Measurements from ENCODE around the gene PTGER1. TPM values are rescaled to one million over a fixed set of nuclear protein-coding genes. Genes with fewer than 3 reads are reported as not detected.
"Not testable (repeated sequence)": the region's sequence is repeated elsewhere in the genome, so short reads cannot be mapped to it uniquely, and the experiment has no call there.

Gene PTGER1
- total and polyA plus RNA-seq, 2 donors (not counting 1 experiment from before 2014, with no cell fraction given) = 0.27 TPM; not detected in 1

DNA sequence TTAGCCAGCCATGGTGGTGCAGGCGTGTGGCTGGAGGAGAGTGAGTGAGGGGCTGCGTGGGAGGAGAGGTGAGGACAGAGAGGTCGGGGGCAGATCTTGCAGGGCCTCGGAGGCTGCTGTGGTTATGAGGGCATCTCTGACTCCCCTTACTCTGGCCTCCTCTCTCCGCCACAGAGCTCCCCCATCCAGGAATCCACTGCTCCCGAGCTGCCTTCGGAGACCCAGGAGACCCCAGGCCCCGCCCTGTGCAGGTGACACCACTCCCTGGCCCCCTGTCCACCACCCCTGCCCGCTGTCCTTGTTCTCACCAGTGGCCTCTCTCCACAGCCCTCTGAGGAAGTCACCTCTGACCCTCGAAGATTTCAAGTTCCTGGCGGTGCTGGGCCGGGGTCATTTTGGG, 7.8 kb downstream of the PTGER1 start:
- Histone ChIP-seq H2AFZ (ENCODE audit: insufficient read depth, low read depth, low read length, poor library complexity, severe bottlenecking) (no peak overlapping the region), H3K4me2 (replicated peaks; ENCODE audit: low read depth, low read length, poor library complexity, severe bottlenecking) (no peak overlapping the region), H3K27ac (ENCODE audit: low read length in 2 of 2) (no peak overlapping the region), H3K79me2 (ENCODE audit: control insufficient read depth, insufficient read depth, low read length) (no peaks in the 10 kb centered on the region), H3K9me3 (ENCODE audit: control extremely low read depth in 1 of 3, control insufficient read depth in 2 of 3, insufficient read depth in 1 of 3, low read length in 2 of 3) (no peaks in the 10 kb centered on the region), H3K4me1 (ENCODE audit: control insufficient read depth in 2 of 2, insufficient read depth in 2 of 2, low read length in 2 of 2) (peaks cover 6% of the 10 kb centered on the region in 2 donors), H3K36me3 (replicated peaks in 1 of 2; ENCODE audit: control extremely low read depth in 1 of 2, control insufficient read depth in 1 of 2, extremely low read depth in 1 of 2, insufficient read depth in 2 of 2, low read length in 1 of 2) (peaks cover 2 to 62% of the 10 kb centered on the region in 2 experiments), H3K27me3 (replicated peaks in 1 of 4; ENCODE audit: control extremely low read depth in 1 of 4, control insufficient read depth in 3 of 4, insufficient read depth in 4 of 4, low read length in 3 of 4) (peaks cover 0 to 2% (median 1%) of the 10 kb centered on the region in 4 experiments), H3K9ac (ENCODE audit: low read length) (no peak overlapping the region), H3K4me3 (ENCODE audit: control extremely low read depth in 1 of 5, extremely low read depth in 1 of 5, insufficient read depth in 1 of 5, low read depth in 2 of 5, low read length in 4 of 5) (no peak overlapping the region), H4K20me1 (ENCODE audit: control insufficient read depth, insufficient read depth, low read length, poor library complexity, severe bottlenecking) (peaks cover 8% of the 10 kb centered on the region)
- ChIA-PET POLR2A (no interaction called here), CTCF (interaction anchor here (1.0 to 1.8 kb wide), 4 partner anchors 9 to 119 kb away, joined by 3 to 6 read pairs (median 4); no protein-coding TSS in a partner anchor)
- ATAC-seq (ENCODE audit: low read depth) = no peak
- no peak overlapping the region for H3K4me3 Mint-ChIP-seq
- no peaks in the 10 kb centered on the region for H3K27me3 Mint-ChIP-seq
- DNase-seq = no peak
- no peaks in the 10 kb centered on the region for H3K9me3 Mint-ChIP-seq (ENCODE audit: insufficient read depth)
- intact Hi-C loops (cut with micrococcal nuclease) = no loop called here
- H3K27ac Mint-ChIP-seq = no peak overlapping the region
- H3K4me1 Mint-ChIP-seq = peaks cover 4% of the 10 kb centered on the region
- TF ChIP-seq, protein P1, sequence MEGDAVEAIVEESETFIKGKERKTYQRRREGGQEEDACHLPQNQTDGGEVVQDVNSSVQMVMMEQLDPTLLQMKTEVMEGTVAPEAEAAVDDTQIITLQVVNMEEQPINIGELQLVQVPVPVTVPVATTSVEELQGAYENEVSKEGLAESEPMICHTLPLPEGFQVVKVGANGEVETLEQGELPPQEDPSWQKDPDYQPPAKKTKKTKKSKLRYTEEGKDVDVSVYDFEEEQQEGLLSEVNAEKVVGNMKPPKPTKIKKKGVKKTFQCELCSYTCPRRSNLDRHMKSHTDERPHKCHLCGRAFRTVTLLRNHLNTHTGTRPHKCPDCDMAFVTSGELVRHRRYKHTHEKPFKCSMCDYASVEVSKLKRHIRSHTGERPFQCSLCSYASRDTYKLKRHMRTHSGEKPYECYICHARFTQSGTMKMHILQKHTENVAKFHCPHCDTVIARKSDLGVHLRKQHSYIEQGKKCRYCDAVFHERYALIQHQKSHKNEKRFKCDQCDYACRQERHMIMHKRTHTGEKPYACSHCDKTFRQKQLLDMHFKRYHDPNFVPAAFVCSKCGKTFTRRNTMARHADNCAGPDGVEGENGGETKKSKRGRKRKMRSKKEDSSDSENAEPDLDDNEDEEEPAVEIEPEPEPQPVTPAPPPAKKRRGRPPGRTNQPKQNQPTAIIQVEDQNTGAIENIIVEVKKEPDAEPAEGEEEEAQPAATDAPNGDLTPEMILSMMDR (IDR thresholded peaks at IDR 0.05) = no peak
- TF ChIP-seq EZH2 (IDR thresholded peaks at IDR 0.05; ENCODE audit: borderline replicate concordance, insufficient read depth, low read depth, low read length, poor library complexity, severe bottlenecking) = no peak
- WGBS (ENCODE audit: insufficient coverage) = 100% methylated on average over 6 of the region's 12 CpGs

DNA sequence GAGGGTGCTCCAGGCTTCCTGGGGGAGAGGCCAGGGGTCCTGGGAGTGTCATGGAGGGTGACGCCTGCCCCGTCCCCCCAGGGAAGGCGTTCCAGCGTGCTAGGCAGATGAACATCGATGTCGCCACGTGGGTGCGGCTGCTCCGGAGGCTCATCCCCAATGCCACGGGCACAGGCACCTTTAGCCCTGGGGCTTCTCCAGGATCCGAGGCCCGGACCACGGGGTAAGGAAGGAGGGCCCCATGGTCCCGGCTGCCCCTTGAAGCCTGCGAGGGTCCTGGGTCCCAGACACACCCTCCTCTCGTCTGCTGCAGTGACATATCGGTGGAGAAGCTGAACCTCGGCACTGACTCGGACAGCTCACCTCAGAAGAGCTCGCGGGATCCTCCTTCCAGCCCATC, 11.4 kb downstream of the PTGER1 start:
- no peaks in the 10 kb centered on the region for H3K27me3 ChIP-seq (replicated peaks in 1 of 4; ENCODE audit: control extremely low read depth in 1 of 4, control insufficient read depth in 3 of 4, insufficient read depth in 4 of 4, low read length in 3 of 4)
- H3K27ac Mint-ChIP-seq = no peak overlapping the region
- DNase-seq = no peak
- no peaks in the 10 kb centered on the region for H3K4me1 ChIP-seq (ENCODE audit: control insufficient read depth in 2 of 2, insufficient read depth in 2 of 2, low read length in 2 of 2)
- no peak overlapping the region for H3K4me2 ChIP-seq (replicated peaks; ENCODE audit: low read depth, low read length, poor library complexity, severe bottlenecking)
- no peak overlapping the region for H2AFZ ChIP-seq (ENCODE audit: insufficient read depth, low read depth, low read length, poor library complexity, severe bottlenecking)
- no peak overlapping the region for H3K9ac ChIP-seq (ENCODE audit: low read length)
- no peaks in the 10 kb centered on the region for H3K9me3 ChIP-seq (ENCODE audit: control extremely low read depth in 1 of 3, control insufficient read depth in 2 of 3, insufficient read depth in 1 of 3, low read length in 2 of 3)
- over 99% methylated on average over 21 of the region's 21 CpGs for WGBS (ENCODE audit: insufficient coverage)
- no peak overlapping the region for H3K4me3 Mint-ChIP-seq
- H3K27me3 Mint-ChIP-seq = no peaks in the 10 kb centered on the region
- H3K9me3 Mint-ChIP-seq (ENCODE audit: insufficient read depth) = no peaks in the 10 kb centered on the region
- H3K4me3 ChIP-seq (ENCODE audit: control extremely low read depth in 1 of 5, extremely low read depth in 1 of 5, insufficient read depth in 1 of 5, low read depth in 2 of 5, low read length in 4 of 5) = no peak overlapping the region
- TF ChIP-seq, protein P1 (IDR thresholded peaks at IDR 0.05) = no peak
- no peak for TF ChIP-seq EZH2 (IDR thresholded peaks at IDR 0.05; ENCODE audit: borderline replicate concordance, insufficient read depth, low read depth, low read length, poor library complexity, severe bottlenecking)
- H3K27ac ChIP-seq (ENCODE audit: low read length in 2 of 2) = no peak overlapping the region
- no peaks in the 10 kb centered on the region for H3K79me2 ChIP-seq (ENCODE audit: control insufficient read depth, insufficient read depth, low read length)
- H3K36me3 ChIP-seq (replicated peaks in 1 of 2; ENCODE audit: control extremely low read depth in 1 of 2, control insufficient read depth in 1 of 2, extremely low read depth in 1 of 2, insufficient read depth in 2 of 2, low read length in 1 of 2) = peaks cover 4 to 70% of the 10 kb centered on the region in 2 experiments
- POLR2A ChIA-PET = no interaction called here
- ATAC-seq (ENCODE audit: low read depth) = no peak
- CTCF ChIA-PET = no interaction called here
- intact Hi-C loops (cut with micrococcal nuclease) = no loop called here
- no peaks in the 10 kb centered on the region for H3K4me1 Mint-ChIP-seq
- no peaks in the 10 kb centered on the region for H4K20me1 ChIP-seq (ENCODE audit: control insufficient read depth, insufficient read depth, low read length, poor library complexity, severe bottlenecking)

DNA sequence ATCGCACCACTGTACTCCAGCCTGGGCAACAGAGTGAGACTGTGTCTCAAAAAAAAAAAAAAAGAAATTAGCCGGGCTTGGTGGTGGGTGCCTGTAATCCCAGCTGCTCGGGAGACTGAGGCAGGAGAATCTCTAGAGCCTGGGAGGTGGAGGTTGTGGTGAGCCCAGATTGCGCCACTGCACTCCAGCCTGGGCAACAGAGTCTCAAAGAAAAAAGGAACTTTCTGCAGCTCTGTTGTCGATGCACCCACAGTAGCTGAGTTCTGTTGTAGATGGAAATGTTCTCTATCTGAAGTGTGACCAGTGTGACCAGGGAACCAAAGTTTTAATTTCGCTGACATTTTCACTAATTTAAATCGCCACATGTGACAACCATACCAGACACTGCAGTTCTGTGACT, 12.8 kb downstream of the PTGER1 start:
- H3K27ac ChIP-seq (ENCODE audit: low read length in 2 of 2); H3K27me3 Mint-ChIP-seq; H2AFZ ChIP-seq (ENCODE audit: insufficient read depth, low read depth, low read length, poor library complexity, severe bottlenecking); H3K9ac ChIP-seq (ENCODE audit: low read length); H3K9me3 Mint-ChIP-seq (ENCODE audit: insufficient read depth); ATAC-seq (ENCODE audit: low read depth); H4K20me1 ChIP-seq (ENCODE audit: control insufficient read depth, insufficient read depth, low read length, poor library complexity, severe bottlenecking); H3K27ac Mint-ChIP-seq; H3K79me2 ChIP-seq (ENCODE audit: control insufficient read depth, insufficient read depth, low read length); H3K4me1 Mint-ChIP-seq; H3K4me3 ChIP-seq (ENCODE audit: control extremely low read depth in 1 of 5, extremely low read depth in 1 of 5, insufficient read depth in 1 of 5, low read depth in 2 of 5, low read length in 4 of 5); intact Hi-C loops (cut with micrococcal nuclease); H3K4me2 ChIP-seq (replicated peaks; ENCODE audit: low read depth, low read length, poor library complexity, severe bottlenecking); POLR2A ChIA-PET; H3K27me3 ChIP-seq (replicated peaks in 1 of 4; ENCODE audit: control extremely low read depth in 1 of 4, control insufficient read depth in 3 of 4, insufficient read depth in 4 of 4, low read length in 3 of 4); DNase-seq; H3K9me3 ChIP-seq (ENCODE audit: control extremely low read depth in 1 of 3, control insufficient read depth in 2 of 3, insufficient read depth in 1 of 3, low read length in 2 of 3); H3K4me1 ChIP-seq (ENCODE audit: control insufficient read depth in 2 of 2, insufficient read depth in 2 of 2, low read length in 2 of 2); H3K4me3 Mint-ChIP-seq: not testable (repeated sequence)
- H3K36me3 ChIP-seq (replicated peaks in 1 of 2; ENCODE audit: control extremely low read depth in 1 of 2, control insufficient read depth in 1 of 2, extremely low read depth in 1 of 2, insufficient read depth in 2 of 2, low read length in 1 of 2) = peaks cover 8 to 71% of the 10 kb centered on the region in 2 experiments
- 85% methylated on average over 2 of the region's 7 CpGs for WGBS (ENCODE audit: insufficient coverage)
- CTCF ChIA-PET = interaction anchor here (0.7 kb wide), 1 partner anchor 42 kb away, joined by 3 read pairs; no protein-coding TSS in a partner anchor
